ENCODE data around the gene SNX10.

Gene SNX10

DNA sequence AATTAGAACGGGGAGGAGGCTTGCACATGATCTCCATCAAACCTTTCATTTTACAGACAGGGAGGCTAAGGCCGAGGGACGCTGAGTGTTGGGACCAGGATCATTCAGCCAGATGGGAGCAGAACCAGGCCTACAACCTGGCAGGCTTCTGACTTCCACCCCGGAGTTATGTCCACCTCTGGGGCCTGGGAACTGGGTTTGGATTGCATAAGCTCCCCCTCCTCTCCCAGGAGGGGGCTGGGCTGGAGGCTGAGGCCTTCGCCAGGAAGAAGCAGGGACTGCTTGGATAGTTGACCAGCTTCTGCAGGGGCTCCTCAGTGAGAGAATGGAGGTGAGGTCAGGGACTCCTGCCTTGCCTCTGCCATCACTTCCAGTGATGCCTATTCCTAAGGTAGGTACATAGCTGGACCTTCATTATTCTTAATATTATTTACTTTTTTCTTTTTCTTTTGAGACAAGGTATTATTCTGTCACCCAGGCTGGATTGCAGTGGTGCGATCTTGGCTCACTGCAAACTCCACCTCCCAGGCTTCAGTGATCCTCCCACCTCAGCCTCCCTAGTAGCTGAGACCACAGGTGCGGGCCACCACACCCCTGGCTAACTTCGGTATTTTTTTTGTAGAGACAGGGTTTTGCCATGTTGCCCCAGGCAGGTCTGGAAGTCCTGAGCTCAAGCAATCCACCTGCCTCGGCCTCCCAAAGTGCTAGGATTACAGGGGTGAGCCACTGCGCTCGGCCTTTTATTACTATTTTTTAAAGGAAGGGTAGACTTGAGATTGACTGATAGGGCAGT lies 1.3 kb downstream of the SNX10 start:
- TF ChIP-seq POLR2A (IDR thresholded peaks at IDR 0.05; ENCODE audit: extremely low read depth, insufficient read length) (no peak), MYC (IDR thresholded peaks at IDR 0.05; ENCODE audit: low read depth, low read length) (no peak)
- TF ChIP-seq, protein P1, sequence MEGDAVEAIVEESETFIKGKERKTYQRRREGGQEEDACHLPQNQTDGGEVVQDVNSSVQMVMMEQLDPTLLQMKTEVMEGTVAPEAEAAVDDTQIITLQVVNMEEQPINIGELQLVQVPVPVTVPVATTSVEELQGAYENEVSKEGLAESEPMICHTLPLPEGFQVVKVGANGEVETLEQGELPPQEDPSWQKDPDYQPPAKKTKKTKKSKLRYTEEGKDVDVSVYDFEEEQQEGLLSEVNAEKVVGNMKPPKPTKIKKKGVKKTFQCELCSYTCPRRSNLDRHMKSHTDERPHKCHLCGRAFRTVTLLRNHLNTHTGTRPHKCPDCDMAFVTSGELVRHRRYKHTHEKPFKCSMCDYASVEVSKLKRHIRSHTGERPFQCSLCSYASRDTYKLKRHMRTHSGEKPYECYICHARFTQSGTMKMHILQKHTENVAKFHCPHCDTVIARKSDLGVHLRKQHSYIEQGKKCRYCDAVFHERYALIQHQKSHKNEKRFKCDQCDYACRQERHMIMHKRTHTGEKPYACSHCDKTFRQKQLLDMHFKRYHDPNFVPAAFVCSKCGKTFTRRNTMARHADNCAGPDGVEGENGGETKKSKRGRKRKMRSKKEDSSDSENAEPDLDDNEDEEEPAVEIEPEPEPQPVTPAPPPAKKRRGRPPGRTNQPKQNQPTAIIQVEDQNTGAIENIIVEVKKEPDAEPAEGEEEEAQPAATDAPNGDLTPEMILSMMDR (IDR thresholded peaks at IDR 0.05; ENCODE audit: low read depth, low read length), result no peak
- TF ChIP-seq, protein P2, sequence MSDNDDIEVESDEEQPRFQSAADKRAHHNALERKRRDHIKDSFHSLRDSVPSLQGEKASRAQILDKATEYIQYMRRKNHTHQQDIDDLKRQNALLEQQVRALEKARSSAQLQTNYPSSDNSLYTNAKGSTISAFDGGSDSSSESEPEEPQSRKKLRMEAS (IDR thresholded peaks at IDR 0.05; ENCODE audit: low read depth, low read length), result no peak
- DNase-seq (ENCODE audit: low read depth), result peak; percentile 71
- H3K4me3 ChIP-seq (ENCODE audit: low read depth, low read length), result peak overlapping the region; percentile 82

DNA sequence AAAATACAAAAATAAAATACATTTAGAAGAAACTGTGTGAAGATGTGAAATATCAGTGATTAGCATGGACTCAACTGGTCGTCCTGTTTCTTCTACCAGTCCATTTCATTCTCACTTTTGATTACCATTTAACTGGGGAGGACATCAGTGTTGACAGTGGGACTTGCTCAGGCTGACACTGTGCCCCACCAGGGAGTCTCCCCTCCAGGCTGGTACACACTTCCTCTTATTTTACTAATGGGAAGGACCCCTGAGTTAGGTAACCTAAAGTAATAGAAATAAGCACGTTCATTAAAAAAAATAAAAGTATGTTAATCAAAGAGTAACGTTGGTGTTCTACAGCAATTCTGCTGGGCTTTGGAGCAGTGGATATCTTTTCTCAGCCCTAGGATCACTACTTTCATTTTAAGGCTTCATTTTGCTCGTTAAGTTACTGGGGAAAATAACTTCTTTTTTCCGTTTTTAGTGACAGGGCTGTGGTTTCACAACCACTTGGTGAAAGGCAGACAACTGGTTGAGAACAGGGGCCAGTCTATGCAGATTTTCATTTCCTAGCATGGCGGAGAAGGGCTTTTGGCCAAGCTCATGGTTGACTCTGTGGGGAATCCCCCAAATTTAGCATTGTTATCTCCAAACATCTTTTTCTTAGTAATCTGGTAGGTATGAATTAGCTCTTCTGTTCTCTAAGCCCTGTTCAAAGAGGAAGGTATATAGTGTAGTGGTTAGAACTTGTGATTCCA lies 2.1 kb downstream of the SNX10 start:
- TF ChIP-seq, protein P1 (IDR thresholded peaks at IDR 0.05; ENCODE audit: low read depth, low read length), result no peak
- no peak for TF ChIP-seq MYC (IDR thresholded peaks at IDR 0.05; ENCODE audit: low read depth, low read length)
- TF ChIP-seq POLR2A (IDR thresholded peaks at IDR 0.05; ENCODE audit: extremely low read depth, insufficient read length), result no peak
- TF ChIP-seq, protein P2 (IDR thresholded peaks at IDR 0.05; ENCODE audit: low read depth, low read length), result no peak
- H3K4me3 ChIP-seq (ENCODE audit: low read depth, low read length), result peak overlapping the region; percentile 82
- DNase-seq (ENCODE audit: low read depth), result peak; percentile 89

DNA sequence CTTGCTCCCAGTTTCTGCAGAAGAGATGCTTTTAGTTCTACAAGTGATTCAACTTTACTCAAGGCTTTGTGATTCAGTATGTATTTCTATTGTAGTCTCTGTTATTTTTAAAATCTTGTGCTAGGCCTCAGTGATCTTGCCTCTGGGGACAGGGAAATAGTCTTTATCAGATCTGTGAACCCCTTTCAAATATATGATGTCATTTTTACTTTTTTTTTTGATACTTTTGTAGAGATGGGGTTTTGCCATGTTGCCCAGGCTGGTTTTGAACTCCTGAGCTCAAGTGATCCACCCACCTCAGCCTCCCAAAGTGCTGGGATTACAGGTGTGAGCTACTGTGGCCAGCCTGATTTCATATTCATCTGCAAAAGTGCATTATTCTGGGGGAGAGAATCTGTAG lies 3.4 kb downstream of the SNX10 start:
- TF ChIP-seq, protein P1 (IDR thresholded peaks at IDR 0.05; ENCODE audit: low read depth, low read length), result no peak
- no peak for TF ChIP-seq POLR2A (IDR thresholded peaks at IDR 0.05; ENCODE audit: extremely low read depth, insufficient read length)
- TF ChIP-seq, protein P2 (IDR thresholded peaks at IDR 0.05; ENCODE audit: low read depth, low read length), result no peak
- TF ChIP-seq MYC (IDR thresholded peaks at IDR 0.05; ENCODE audit: low read depth, low read length), result no peak
- H3K4me3 ChIP-seq (ENCODE audit: low read depth, low read length), result peak overlapping the region; percentile 82
- no peak for DNase-seq (ENCODE audit: low read depth)

DNA sequence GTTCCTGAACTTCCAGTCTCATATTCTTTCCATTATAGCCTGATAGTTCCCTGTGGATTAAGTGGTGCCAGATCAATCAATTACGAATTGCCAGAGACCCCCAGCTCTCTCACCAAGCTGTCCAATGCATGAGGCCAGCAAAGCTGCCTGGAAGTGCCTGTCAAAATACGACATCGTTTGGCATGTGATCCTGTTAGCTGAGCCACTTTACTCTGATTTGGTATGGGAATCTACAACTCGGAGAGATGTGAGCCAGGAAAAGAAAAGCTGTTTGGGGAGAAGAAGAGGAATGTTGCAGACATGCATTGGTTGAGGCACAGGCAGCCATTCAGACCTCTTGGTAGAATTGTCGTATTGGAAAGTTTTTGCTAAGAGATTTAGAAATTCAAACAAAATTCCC lies 3.9 kb downstream of the SNX10 start:
- TF ChIP-seq POLR2A (IDR thresholded peaks at IDR 0.05; ENCODE audit: extremely low read depth, insufficient read length) (no peak), MYC (IDR thresholded peaks at IDR 0.05; ENCODE audit: low read depth, low read length) (no peak)
- TF ChIP-seq, protein P1 (IDR thresholded peaks at IDR 0.05; ENCODE audit: low read depth, low read length), result no peak
- TF ChIP-seq, protein P2 (IDR thresholded peaks at IDR 0.05; ENCODE audit: low read depth, low read length), result no peak
- no peak for DNase-seq (ENCODE audit: low read depth)
- H3K4me3 ChIP-seq (ENCODE audit: low read depth, low read length), result no peak overlapping the region

DNA sequence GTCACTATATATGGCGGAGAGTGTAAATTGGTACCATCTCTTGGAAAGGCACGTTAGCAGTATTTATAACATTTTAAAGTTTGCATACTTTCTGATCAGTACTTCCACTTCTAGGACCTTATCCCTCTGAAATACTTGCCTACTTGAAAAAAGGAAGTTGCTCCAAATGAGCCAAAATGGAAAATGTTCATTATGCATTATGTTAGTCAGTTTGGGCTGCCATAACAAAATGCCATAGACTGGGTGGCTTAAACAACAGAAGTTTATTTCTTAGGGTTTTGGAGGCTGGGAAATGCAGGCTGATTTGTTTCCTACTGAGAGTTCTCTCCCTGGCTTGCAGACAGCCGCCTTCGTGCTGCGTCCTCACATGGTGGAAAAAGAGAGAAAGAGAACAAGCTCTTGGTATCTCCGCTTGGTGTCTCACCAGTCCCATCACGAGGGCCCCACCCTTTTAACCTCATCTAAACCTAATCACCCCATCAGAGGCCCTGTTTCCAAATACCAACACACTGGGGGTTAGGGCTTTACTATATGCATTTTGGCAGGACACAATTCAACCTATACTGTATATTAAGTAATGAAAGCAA lies 6.9 kb downstream of the SNX10 start:
- TF ChIP-seq POLR2A (IDR thresholded peaks at IDR 0.05; ENCODE audit: extremely low read depth, insufficient read length) (no peak), MYC (IDR thresholded peaks at IDR 0.05; ENCODE audit: low read depth, low read length) (no peak)
- TF ChIP-seq, protein P1 (IDR thresholded peaks at IDR 0.05; ENCODE audit: low read depth, low read length), result no peak
- TF ChIP-seq, protein P2 (IDR thresholded peaks at IDR 0.05; ENCODE audit: low read depth, low read length), result no peak
- no peak overlapping the region for H3K4me3 ChIP-seq (ENCODE audit: low read depth, low read length)
- peak; percentile 52 for DNase-seq (ENCODE audit: low read depth)

Measured in NB4 (cell line).